ENCODE data around the gene TMEM140.

- no peak for TF ChIP-seq CTCF (IDR thresholded peaks at IDR 0.05)
- no peak for TF ChIP-seq POLR2A (IDR thresholded peaks at IDR 0.05)
Observed at GRCh38 chr7:135165862-135166261, 18.0 kb downstream of the TMEM140 start.
